DOHH2 (cell line): ENCODE results near the gene CLCN1.

Experiments
- CTCF ChIP-seq: fragments of 200-600 bp; sonication (generic); IDR thresholded peaks from one replicate; pipeline ENCODE4 v1.5.1; 2014; ENCODE audit warnings: antibody characterized with exemption, mild to moderate bottlenecking, low read depth, low read length; ENCODE audit not compliant: poor library complexity, severe bottlenecking
- EZH2phosphoT487 ChIP-seq: fragments of 200-600 bp; sonication (generic); IDR thresholded peaks from 2 replicates; pipeline ENCODE4 v1.6.1; 2017; ENCODE audit warnings: borderline replicate concordance, mild to moderate bottlenecking, antibody characterized with exemption, low read length, moderate library complexity, mixed read lengths

DNA sequence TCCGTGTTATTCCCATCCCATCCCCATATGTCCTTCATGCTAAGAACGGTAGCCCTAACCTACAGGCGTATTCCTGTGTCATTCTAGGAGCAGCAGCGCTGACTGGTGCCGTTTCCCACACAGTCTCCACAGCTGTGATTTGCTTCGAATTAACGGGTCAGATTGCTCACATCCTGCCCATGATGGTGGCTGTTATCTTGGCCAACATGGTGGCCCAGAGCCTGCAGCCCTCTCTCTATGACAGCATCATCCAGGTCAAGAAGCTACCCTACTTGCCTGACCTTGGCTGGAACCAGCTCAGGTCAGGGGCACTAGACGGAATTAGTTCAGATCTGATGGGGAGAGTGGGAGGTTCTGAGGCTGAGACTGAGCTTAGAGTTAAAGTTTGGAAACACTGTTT is 25.9 kb downstream of the CLCN1 start:
- TF ChIP-seq EZH2phosphoT487 (no peak), CTCF (no peak)
